NCI-H524 treated with DMSO at 0.1 percent for 48 hours (cell line): ENCODE results near the gene DHRS3.

Source experiments
- DNase-seq: peaks from one replicate; lab custom pipeline; 2025; lab: John Stamatoyannopoulos, UW

Gene DHRS3

GRCh38 chr1:12552951-12553921 is 64.8 kb downstream of the DHRS3 start:
- DNase-seq: no peak

DNA sequence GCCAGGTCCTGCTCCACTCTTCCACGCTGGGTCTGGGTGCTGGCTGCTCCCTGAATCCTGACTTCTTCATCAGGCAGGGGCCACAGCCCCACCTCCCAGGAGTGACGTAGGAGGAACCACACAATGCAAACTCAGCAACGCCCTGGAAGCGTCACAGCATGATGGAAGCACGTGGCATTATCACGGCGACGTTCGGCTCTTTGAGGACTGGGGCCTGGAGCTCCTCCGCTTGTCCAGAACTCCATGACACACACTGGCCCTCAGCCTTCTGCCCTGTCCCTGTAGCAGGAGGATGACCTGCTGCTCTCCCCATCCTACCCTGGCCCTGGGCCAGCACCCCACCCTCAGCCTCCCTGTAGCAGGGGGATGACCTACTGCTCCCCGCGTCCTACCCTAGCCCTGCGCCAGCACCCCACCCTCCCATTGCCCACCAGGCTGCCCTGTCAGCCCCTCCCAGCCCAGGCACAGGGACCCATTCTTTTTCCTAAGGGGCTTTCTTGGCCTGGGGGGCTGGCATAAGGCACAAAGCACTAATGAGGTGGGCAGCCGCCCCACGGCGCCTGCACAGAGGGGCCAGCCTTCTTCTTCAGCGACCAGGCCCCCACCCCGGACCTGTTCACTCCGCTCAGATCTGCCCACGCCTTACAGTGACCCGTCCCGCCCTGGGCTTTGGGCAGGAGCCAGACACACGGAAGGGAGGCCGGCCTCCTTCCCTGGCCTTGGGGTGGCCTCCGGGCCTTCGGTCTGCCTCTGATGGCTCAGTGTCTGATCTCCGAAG is 65.7 kb downstream of the DHRS3 start:
- no peak for DNase-seq

GRCh38 chr1:12551584-12551983 is 66.4 kb downstream of the DHRS3 start:
- DNase-seq: no peak

DNA sequence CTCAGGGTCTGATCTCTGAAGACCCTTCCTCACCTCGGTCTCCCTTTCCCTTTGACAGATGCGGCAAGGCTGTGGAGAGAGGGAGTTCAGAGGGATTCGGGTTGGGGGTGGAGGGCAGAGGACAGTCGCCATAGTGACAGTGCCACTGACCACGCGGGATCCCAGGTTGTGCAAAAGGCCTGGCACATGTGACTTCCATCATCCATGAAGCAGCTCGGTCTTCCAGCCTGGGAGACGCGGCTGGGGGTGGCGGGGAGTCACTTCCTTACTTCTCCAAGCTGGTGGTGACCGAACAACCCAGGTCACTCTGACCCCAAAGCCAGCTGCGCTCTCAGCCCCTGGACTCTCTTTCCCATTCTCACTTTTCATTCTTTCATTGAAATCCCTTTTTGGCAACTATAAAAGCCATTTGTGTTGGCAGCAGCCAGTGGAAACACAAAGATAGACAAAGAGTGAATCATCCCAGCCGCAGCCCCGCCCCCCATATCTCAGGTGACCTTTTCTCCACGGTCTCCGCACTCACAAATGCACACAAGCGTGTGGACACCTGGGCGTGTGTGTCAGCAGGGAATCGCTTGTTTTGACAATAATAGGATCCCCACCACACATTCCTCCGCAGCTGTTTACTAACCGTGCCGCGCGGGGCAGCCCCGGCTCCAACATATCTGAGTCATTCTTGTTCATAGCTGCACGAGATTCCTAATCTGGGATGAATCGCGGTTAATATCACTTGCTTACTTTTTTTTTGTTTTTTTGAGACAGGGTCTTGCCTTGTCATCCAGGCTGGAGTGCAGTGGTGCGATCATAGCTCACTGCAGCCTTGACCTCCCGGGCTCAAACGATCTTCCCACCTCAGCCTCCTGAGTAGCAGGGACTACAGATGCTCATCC is 68.3 kb downstream of the DHRS3 start:
- DNase-seq: no peak

- no peak for DNase-seq
Measured at GRCh38 chr1:12548973-12549459, 69.0 kb downstream of the DHRS3 start.

DNA sequence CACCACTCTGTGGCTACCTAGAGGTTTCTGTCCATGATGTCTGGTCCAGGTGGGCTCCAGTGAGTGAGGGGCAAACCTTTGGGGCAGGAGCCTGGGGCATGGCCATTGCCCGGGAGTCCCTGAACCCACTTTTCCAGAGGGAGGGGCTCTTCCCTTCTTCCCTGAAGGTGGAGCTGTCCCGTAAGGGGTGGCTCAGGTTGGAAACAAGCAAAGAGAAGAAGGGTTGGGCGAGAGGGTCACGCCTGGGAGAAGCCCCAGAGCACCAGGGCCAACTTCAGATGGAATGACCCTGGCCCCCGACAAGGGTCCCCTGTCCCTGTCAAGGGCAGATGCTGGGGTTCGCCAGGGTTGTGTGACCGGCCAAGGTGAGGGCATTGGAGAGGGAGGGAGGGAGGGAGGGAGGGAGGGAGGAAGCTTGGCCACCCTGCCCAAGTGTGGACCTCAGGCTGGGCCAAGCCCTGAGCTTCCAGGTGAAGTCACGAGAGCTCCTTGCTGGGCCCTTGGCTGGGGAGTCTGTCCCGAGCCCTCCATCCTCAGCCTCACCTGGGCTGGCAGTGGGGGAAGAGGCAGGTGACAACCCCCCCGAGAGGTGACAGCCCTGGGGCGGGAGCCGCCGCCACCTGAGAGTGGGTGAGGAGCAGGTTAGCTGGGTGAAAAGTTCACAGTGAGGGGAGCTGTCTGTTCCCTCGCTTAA is 69.6 kb downstream of the DHRS3 start:
- no peak for DNase-seq

DNA sequence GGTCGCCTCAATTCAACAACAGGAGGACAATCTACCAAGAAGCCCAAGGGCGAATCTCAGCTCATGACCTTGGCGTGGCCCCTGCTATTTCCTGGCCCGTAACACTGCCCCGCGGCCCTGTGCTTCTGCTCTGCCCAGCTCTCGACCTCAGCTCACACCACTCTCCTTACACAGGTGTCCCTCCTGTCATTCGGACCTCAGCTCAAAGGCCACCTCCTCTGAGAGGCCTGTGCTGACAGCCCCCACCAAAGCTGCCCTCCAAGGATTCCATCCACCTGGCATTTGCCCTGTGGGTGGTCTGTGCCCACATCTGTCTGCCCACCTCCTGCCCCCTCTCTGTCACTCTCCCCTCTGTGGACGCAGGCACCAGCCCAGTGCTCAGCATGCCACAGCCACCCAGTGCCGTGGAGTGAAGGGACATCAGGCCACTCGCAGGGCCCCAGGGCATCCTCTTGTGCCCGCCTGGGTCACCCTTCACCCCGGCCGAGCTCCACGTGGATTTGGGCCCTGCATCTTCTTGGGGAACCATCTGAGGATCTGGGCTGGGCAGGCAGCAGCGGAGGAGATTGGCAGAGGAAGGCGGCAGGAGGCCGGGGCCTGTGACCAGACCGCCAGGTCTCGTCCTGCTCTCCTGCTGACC is 70.3 kb downstream of the DHRS3 start:
- DNase-seq: no peak

GRCh38 chr1:12546771-12547585 is 71.0 kb downstream of the DHRS3 start:
- no peak for DNase-seq

GRCh38 chr1:12544992-12545391 is 73.0 kb downstream of the DHRS3 start:
- DNase-seq: no peak

GRCh38 chr1:12544357-12544756 is 73.7 kb downstream of the DHRS3 start:
- no peak for DNase-seq

- DNase-seq: no peak
Measured at GRCh38 chr1:12543740-12544154, 74.3 kb downstream of the DHRS3 start.

GRCh38 chr1:12542616-12543592 is 75.1 kb downstream of the DHRS3 start:
- DNase-seq: no peak

- DNase-seq: no peak
Measured at GRCh38 chr1:12542138-12542465, 75.9 kb downstream of the DHRS3 start.

GRCh38 chr1:12541274-12542137 is 76.5 kb downstream of the DHRS3 start:
- no peak for DNase-seq

DNA sequence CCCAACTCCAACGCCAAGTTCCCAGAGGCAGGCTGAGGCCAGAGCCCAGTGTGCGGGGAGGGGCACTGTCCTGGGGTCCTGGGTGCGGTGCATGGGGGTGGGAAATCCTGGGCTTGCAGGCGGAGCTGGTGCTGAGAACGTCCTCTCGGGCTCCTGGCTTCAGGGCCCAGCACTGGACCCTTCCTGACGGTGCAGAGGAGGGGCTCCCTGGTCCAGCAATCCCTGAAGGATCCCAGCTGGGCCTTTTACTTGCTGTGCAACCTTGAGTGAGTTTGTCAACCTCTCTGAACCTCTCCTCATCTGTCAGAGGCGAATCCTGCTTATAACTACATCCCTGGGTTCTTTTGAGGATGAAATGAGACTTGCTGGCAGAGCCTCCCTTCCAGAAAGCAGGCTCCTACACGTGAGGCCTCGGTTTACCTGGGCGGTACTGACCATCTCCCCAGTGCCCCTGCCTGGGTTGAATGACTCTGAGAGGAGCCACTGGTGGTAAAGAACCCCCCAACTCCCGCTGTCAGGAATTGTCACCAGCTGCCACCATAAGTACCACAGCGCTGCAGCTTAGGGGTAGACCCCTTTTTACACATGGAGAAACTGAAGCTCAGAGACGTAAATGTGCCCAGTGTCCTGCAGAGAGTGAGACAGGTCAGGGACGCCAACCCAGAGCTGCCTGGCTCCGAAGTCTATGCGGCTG is 77.3 kb downstream of the DHRS3 start:
- no peak for DNase-seq

DNA sequence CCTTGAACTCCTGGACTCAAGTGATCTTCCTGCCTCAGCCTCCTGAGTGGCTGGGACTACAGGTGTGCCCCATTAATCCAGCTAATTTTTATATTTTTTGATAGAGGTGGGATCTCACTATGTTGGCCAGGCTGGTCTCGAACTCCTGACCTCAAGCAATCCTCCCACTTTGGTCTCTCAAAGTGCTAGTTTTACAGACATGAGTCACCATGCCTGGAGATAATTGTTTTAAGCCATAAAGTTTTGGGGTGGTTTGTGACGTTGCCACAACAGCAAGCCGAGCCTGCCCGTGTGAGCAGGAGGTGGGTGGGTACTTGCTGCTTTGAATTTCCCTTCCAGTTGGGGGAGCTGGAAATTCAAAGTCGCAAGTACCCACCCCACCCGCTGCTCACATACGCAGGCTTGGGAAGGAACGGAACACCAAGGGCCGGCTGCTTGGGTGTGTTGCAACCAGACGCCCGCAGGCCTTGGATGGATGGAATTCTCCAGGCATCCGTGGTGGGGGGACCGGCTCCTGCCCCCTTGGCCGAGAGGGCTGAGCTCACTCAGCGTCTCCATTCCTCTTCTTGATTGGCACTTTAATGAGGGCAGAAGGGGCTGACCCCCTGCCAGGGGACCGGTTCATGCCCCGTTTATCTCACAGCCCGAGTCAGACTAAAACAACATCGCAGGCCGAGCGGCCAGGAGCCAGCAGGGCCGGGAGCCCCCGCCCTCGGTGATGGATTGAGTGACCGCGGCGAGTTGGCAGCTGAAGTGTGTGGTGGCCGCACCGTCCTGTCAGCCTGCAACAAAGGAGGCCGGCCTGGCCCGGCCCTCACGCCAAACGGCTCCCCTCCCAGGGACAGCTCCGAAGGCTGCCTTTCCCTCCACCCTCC is 78.1 kb downstream of the DHRS3 start:
- no peak for DNase-seq
